ENCODE data around the gene INPP5F.
"Not testable (repeated sequence)": the region's sequence is repeated elsewhere in the genome, so short reads cannot be mapped to it uniquely, and the experiment has no call there.

The INPP5F gene

GRCh38 chr10:119740096-119740495 is 14.2 kb downstream of the INPP5F start:
- no peak for DNase-seq (ENCODE audit: low spot score)

DNA sequence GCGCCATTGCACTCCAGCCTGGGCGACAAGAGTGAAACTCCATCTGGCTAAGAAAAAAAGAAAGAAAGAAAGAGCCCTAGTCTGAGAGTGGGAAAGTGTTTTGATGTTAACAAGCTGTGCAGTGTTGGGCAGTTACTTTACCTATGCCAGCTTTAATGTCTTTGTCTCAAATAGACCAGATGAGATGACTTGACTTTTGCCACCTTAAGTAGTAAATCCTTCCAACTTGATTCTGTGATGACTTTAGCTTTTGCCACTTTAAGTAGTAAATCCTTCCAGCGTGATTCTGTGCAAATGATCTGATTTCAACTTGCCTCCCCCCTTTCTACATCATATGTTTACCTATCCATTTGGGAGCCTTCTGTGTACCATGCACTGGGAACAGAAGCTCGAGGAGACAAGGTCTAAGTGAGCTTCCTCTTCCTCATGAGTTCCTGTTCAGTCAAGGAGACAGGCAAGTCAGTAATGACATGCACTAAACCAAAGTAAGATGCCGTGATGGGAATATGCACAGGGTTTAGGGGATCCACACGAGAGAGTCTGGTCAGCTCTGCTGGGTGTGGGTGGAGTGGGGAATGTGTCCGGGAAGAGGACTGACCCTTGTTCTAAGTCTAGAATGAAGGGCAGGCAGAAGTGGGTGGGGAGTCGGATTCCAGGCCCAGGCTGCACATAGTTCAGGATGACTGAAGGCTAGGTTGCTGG is 17.2 kb downstream of the INPP5F start:
- DNase-seq (ENCODE audit: low spot score) = no peak

DNA sequence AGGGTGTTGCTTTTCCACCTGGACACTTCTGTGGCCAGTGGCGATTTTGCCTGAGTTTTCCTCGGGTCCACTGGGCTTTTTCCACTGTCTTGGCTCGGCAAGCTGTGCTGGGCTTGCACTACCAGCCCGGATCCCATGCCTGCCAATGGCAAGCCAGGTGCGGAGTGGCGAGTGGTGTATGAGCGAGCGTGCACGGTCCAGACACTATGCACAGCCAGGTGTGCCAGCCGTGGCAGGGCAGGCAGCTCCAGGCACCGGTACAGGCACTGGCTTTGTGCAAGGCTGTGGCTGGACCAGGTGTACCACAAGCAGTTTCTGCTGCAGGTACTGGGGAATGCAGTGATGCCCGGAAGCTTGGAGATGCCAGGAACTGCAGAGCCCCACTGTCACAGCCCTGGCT is 22.1 kb downstream of the INPP5F start:
- DNase-seq (ENCODE audit: low spot score) = no peak

DNA sequence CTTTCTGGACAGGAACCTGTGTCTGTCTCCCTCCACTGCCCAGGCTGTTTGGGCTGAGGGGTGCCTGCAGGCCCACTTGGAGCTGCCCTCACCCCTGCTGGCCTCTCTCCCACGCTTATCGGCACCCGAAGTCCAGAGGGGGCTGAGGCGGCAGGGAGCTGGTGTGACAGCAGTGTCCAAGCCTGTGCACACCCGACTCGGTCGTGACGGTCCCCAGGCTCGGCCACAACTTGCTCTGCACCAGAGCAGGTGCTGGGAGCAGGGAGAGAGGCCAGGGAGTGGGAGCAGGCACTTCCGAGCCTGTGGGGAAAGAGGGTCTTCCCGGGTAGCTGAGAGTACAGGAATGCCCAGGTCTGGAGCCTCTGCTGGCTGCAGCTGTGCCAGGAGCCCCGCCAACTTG is 23.0 kb downstream of the INPP5F start:
- no peak for DNase-seq (ENCODE audit: low spot score)

GRCh38 chr10:119749455-119749854 is 23.6 kb downstream of the INPP5F start:
- DNase-seq (ENCODE audit: low spot score) = no peak

DNA sequence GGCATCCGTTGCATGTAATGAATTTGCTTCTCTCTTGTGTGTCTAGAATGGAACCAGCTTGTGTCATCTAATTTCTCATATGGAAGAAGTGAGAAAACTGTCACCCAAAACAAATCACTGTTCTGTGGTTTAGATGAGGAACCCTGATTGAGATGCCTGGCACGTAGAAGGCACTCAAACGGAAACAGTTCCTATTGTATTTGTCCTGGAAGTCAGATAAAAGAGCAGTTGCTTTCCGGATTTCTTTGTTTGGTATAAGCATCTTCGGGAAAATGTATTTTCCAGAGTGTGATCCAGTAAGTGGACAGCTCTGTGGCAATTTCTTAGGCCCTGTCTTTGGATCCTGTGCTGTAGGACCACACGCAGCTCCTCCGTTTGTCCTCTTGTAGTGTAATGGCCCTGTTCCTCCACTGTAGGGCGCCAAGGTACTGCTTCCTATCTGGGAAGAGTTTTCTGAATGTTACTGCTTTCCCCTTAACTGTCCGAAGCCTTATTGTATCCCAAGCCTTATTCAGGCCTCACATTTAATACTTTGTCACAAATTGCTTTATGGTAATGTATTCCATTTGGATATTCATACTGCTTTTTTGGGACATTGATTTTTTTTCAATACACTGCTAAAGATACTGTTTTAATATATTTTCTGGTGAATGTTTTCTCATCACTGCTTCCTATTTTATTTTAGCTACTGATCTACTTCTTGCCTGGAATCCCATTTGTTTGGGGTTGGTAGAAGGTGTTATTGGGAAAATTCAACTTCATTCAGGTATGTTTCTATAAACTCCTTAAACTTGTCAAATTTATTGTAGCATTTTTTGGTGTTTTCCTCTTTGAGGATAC is 24.8 kb downstream of the INPP5F start:
- DNase-seq (ENCODE audit: low spot score) = peak; percentile 83

DNA sequence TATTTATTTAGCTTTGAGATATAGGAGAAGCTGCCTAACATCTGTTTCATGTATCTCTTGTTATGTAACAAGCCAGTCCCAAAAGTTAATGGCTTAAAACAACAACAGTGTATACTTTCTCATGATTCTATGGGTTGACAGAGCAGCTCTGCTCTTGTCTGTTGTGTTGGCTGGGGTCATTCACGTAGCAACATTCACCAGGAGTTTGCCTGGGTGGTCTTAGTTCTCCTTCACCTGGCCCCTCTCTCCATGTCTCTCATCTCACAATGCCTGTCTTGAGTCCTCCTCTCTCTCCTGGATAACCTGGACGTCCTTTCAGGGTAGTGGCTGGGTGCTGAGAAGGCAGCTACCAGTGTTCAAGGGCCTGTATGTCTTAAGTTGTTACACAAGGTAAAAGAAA is 27.5 kb downstream of the INPP5F start:
- DNase-seq (ENCODE audit: low spot score) = no peak

DNA sequence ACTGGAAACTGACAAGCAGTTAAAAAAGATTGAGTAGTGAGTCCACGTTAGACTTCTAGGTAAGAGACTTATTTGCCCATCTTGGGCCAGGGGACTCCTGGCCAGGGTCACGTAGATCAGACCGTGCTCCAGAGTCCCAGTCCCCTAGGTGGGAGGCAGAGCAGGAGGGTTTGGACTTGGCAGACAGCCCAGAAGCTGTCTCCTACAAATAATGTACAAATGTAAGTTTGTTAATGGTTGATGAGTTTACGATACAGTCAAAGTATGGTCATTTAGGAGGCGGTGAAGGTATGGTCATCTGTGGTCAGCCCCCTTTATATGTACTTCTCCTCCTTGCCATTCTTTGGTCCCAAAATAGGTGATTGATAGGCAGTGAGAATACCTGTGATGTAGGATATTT is 28.2 kb downstream of the INPP5F start:
- no peak for DNase-seq (ENCODE audit: low spot score)

DNA sequence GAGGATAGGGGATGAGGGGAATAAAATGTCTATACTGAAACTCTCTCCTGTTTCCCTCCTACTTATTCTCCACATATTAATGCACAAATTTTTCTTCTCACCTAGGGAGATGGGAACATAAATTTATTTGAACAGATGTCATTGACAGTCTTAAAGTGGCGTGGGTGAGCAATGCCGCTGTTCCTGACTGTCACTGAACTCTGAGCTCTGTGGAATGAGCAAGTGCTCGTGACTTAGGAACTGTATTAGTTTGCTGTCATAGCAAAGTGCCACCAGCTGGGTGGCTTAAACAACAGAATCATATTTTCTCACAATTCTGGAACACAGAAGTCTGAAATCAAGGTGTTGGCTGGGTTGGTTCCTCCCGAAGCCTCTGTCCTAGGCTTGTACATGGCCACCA is 29.1 kb downstream of the INPP5F start:
- DNase-seq (ENCODE audit: low spot score) = no peak

GRCh38 chr10:119755446-119755845 is 29.6 kb downstream of the INPP5F start:
- DNase-seq (ENCODE audit: low spot score) = no peak

- DNase-seq (ENCODE audit: low spot score) = no peak
These were observed 32.8 kb downstream of the INPP5F start for GRCh38 chr10:119758448-119759195.

GRCh38 chr10:119759832-119760231 is 34.0 kb downstream of the INPP5F start:
- no peak for DNase-seq (ENCODE audit: low spot score)

GRCh38 chr10:119761106-119761505 is 35.3 kb downstream of the INPP5F start:
- no peak for DNase-seq (ENCODE audit: low spot score)

DNA sequence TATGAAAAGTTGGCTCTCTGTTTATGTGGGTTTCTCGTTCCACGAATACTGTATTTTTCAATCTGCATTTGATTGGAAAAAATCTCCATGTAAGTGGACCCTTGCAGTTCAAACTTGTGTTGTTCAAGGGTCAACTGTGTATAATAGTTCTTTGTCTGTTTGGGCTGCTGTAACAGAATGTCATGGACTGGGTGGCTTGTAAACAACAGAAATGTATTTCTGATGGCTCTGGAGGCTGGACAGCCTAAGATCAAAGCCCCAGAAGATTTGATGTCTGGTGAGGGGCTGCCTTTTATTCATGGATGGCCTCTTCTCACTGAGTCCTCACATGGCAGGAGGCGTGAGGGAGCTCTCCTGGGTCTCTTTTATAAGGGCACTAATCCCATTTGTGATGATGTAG is 36.2 kb downstream of the INPP5F start:
- DNase-seq (ENCODE audit: low spot score) = no peak

- no peak for DNase-seq (ENCODE audit: low spot score)
These were observed 37.3 kb downstream of the INPP5F start for GRCh38 chr10:119762805-119763798.

GRCh38 chr10:119768455-119769094 is 42.7 kb downstream of the INPP5F start:
- no peak for DNase-seq (ENCODE audit: low spot score)

DNA sequence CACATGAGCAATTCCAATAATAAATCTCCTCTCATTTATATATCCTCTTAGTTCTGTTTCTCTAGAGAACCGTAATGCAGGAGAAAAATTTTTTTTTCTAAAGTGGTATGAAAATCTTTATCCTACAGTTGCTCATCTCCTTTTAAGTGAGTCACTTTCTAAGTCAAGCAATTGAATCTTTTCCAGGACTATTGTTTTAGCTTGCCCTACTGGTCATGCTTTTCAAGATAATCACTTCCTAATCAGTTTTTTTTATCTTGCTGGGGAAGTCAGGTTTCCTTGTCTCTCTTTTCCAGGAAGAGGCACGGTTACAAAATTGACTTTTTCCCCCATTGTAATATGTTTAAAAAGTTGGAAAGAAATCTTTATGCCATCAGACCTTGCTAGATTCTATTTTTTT is 44.0 kb downstream of the INPP5F start:
- no peak for DNase-seq (ENCODE audit: low spot score)

DNA sequence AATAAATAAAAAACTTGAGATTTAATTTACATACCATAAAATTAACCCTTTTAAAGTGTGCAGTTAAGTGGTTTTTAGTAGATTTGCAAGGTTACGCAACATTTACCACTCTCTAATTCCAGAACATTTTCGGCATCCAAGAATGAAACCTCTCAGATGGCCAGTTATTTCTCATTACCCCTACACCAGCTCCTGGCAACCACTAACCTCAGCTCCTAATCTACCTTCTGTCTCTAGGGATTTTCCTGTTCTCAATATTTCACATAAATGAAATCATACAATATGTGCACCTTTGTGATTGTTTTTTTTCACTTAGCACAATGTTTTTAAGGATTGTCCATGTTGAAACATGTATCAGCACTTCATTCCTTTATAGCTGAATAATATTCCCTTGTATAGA is 45.1 kb downstream of the INPP5F start:
- DNase-seq (ENCODE audit: low spot score) = no peak

GRCh38 chr10:119772334-119772733 is 46.5 kb downstream of the INPP5F start:
- DNase-seq (ENCODE audit: low spot score) = no peak

DNA sequence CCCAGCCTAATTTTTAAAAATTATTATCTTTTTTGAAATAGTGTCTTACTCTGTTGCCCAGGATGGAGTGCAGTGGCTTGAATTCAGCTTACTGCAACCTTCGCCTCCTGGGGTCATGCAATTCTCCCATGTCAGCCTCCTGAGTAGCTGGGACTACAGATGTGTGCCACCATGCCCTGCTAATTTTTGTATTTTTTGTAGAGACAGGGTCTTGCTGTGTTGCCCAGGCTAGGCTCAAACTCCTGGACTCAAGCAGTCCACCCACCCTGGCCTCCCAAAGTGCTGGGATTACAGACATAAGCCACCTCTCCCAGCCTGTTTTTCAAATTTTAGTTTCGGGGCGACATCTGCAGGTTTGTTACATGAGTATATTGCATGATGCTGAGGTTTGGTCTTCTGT is 47.2 kb downstream of the INPP5F start:
- not testable (repeated sequence) for DNase-seq (ENCODE audit: low spot score)

GRCh38 chr10:119775529-119775928 is 49.7 kb downstream of the INPP5F start:
- no peak for DNase-seq (ENCODE audit: low spot score)
